ENCODE results near the gene ACSF3.
A peak's percentile ranks its signal among the peaks of the same experiment; 100 is the strongest.

Gene ACSF3

DNA sequence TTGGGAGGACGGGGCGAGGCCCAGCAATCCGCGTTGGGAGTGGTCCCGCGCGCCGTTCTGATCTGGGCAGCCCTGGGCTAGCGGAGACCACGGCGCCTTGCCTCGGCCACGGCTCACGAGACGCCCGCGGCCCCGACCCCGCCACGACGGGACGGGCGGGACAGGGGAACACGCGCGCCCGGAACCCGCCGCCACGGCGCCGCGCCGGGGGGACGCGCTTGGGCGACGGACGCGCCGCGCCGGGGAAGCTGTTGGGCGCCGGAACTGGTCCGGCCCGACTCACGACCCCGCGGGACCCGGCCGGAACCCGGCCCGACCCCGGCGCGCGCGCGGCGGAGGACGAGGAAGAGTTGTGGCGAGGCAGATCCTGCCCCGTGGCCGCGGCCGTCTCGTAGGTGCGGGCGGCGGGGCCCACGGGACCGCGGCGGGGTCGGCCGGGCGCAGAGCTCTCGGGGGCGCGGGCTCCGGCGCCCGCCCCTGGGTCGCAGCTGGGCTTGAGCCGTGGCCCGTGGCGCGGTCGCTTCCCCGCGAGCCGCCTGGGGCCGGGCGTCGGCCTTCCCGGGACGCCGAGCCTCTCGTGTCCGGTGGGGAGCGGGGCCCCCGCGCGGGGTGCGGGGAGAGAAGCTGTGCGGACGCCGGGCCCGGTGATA lies at the start of gene ACSF3:
Gene ACSF3, plus strand, starts transcription at position 251 of the 650 bp plus-strand sequence. CDS start 6,830 bp downstream, outside the sequence.
- peak; percentile 59 for DNase-seq (ENCODE audit: low read depth)

DNA sequence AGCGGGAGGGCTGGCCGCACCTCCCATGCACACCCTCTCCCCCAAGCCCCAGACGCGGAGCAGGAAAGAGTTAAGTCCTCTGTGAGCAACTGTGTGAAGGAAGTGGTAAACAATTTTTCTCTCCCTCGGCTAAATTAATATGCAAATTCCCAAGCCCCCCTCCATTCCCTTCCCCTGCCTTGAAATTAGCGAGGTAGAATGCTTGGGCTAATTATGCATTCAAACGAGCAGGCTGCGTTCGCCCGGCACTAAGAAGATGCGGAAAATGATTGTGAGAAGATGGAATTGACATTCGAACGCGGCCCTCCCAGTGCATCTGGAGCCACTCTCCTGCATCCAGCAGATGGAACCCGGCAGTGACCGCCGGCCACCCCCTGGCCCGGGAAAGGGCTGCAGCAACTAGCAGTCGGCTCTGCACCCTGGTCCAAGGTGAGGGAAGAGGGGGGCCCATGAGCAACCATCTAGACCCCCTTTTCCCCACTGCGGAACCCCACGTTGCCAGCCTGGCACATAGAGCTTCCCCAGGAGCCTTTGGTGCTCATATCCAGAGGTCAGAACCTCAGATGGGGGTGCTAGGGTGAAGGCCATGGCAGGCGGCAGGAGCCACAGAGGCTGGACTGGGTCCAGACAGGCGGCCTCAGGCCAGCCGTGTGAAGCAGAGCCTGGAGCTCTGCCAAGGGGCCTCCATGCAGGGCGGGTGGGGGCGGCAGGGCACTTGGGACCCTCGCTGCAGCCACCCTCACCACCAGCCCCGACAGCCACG lies 49.1 kb upstream of the ACSF3 start:
- no peak for DNase-seq (ENCODE audit: low read depth)

DNA sequence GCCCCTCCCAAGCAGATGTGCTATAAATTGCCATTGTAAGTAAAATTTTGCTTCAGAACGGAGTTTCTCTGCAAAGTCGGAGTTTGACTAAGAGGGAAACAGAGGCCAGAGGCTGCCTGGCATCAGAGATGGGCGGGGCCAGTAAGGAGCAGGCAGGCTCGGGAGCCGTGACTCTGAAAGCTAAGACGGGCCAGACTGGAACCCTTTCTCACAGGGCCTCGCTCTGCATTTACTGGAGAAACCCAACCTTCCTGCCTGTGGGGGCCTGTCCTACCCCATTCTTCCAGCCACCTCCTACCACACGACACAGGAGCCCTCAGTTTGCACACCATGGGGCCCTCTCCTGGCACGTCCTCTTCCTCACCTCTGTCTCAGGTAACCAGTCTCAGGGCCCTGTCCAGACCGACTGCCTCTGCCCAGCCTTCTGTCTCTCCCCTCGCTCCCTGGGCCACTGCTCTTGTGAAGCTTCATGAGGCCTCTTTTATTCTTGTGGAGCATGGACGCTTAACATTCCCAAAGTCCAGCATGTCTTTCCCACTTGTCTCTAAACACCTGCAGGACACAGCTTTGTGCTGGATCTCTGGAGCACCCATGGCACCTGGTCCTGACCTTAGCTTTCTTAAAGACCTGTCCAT lies 48.4 kb upstream of the ACSF3 start:
- DNase-seq (ENCODE audit: low read depth): no peak

DNA sequence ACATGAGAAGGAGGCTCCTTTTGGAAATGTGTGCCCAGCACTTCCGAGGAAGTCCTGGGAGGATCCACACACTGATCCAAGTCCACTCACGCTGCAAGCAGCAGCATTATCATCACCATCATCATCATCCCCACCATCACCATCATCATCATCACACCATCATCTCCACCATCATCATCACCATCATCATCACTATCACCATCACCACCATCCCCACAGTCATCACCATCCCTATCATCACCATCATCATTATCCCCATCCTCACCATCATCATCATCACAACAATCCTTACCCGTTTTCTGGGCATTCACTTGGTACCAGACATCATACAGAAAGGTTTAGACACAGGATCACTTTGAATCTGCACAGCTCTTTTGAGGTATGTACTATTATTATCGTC lies 47.8 kb upstream of the ACSF3 start:
- no peak for DNase-seq (ENCODE audit: low read depth)

DNA sequence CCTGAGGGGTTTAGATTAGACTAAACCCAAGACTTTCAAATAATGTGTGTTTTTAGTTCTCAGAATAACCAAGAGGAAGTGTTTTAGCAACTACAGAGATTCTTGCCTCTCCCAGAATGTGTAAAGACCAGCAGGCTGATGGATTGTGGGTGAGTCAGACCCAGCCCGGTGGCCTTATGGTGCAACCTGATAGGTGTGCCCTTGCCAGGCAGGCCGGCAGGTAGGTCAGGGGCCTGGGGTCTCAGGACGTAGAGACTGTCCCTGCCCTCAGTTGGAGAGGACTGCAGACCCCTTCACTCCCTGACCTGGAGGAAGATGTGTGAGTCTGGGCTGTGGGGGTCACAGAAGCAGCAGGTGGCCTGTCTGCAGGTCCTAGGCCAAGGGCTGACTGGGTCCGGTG lies 47.2 kb upstream of the ACSF3 start:
- no peak for DNase-seq (ENCODE audit: low read depth)

DNA sequence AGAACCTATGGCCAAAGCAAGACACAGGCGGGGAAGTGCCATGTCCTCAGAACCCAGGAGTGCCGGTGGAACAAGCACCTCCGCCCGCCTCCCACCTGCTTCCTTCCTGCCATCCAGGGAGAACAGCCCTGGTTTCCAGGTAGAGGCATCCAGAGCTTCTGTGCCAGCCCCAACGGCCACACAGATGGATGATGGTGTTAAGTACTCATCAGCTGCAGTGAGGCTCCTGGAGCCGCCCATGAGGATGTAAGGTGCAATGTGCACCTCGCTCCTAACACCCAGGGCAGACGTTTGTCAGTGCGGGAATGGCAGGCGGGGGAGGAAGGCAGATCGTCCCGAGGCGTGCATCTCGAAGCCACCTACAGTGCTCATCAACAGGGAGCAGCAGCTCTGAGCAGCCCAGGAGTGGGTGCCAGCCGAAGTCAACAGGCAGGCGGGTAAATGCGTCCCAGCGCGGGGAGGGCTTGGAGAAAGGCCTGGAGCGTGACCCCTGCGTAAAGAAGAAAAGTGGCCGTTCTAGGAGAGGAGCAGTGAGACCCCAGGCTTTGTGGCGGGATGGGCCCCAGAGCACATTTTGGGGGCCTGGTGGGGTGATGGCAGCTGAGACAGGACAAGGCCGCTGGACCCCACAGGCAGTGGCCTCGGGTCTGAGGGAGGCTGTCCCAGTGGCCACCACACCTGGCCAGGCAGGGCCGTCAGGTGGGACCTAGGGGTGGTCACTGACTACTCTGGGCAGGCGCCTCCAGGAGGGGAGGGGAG lies 46.1 kb upstream of the ACSF3 start:
- no peak for DNase-seq (ENCODE audit: low read depth)

DNA sequence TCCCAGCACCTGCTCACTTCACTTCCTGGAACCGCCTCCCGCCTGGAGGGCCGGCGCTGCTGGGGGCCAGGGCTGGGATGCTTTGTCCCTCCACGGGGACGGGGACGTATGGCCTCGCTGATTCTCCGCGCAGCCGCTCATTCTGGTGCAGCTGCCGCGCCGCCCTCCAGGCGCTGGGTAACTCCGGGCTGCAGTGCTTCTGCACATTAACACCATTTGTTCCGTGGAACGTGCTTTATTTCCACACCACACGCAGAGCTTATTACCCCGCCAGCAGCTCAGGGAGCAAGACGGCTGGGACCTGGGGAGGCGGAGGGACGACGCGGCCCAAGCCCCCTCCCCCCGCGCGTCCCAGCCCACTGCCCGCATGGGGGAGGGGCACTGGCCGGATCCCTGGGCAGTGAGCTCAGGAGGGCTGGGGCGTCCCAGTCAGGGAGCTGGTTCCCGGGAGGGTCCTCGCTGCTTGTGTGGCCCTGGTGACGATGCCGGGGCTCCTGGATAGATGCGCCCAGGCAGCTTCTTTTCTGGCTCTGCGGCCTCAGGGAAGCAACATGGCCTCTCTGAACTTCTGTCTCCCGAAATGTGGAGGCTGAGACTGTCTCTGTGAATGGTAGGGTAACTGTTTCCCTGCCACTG lies 45.4 kb upstream of the ACSF3 start:
- no peak for DNase-seq (ENCODE audit: low read depth)

DNA sequence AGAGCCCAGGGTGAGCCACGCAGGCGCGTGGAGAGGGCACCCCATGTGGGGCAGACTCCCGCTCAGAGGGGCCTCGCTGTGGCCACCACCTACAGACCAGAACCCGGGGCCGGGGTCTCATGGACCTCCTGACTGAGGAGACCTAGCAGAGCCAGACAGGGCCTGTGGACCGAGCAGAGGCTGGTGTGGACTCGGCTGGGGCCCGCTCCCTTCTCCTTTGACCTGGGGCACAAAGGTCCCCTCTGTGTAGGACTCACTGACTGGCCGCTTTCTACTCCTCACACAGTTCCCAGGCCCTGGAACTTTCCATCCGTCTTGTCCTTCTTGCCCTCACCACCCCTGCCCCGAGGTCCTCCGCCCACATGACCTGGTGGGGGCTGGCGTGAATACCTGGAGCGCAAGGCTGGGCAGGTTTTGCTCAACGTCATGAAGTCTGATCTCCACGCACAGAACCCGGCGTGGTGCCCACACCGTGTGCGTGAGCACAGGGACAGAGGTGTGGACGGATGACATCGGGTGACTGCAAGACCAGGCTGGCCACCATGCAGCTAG lies 44.7 kb upstream of the ACSF3 start:
- no peak for DNase-seq (ENCODE audit: low read depth)

DNA sequence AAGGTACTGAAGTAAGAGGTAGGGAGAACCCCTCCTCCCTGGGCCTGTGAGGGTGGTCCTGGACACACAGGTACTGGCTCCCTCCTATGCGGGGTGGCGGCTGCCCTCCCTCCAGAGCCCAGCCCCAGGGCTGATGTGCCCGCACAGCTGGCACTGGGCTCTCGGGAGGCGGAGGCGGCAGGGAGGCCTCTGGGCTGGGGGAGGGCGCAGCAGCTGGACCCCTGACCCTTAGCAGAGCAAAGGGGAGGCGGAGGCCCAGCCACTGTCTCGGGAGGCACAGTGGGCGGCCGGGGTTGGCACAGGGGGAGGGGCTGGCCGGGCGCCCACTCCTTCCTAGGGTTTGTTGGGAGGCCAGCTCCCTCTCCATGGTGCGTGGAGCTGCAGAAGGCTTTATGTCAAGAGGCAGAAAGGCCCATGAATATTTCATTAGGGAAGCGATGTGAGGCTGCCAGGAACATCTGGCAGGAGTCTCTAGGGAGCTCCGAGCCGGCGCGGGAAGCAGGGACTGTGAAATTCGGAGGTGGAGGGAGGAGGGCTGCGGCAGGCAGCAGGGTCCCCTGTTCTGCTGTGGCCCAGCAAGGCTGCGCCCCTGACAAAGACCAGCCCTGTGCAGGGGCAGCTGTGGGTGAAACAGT lies 44.1 kb upstream of the ACSF3 start:
- no peak for DNase-seq (ENCODE audit: low read depth)

DNA sequence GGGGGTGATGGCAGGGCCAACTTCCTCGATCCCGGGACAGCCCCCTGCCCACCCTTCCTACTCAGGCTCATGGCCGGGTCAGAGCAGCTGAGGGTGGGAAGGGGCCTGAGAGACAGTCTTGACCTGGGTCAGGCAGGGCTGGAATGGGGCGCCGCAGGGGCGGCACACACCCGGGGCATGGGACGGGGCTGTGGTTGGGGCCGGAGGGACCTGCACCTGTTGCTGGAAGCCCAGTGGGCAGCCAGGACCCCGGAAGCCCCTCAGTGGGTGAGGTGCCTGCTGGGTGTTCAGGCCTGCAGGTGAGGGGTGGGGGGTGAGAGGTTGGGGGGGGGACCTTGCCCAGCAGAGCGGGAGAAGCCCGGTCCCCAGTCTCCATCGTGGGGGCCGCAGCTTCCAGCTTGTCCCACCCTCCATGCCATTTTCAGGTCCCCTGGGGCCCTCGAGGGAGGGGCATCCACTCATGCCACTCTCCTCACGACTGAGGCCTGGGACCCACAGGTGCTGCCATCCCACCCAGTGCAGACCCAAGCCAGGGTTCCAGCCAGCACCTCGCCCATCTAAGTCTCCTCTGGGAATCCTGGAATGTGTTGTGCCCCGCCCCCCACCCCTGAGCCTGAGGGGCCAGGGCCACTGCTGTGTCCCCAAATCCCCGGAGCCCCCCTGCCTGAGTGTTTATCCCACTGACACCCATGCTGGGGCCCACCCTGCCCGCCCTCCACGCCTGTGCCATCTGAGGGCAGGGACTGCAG lies 43.4 kb upstream of the ACSF3 start:
- no peak for DNase-seq (ENCODE audit: low read depth)

DNA sequence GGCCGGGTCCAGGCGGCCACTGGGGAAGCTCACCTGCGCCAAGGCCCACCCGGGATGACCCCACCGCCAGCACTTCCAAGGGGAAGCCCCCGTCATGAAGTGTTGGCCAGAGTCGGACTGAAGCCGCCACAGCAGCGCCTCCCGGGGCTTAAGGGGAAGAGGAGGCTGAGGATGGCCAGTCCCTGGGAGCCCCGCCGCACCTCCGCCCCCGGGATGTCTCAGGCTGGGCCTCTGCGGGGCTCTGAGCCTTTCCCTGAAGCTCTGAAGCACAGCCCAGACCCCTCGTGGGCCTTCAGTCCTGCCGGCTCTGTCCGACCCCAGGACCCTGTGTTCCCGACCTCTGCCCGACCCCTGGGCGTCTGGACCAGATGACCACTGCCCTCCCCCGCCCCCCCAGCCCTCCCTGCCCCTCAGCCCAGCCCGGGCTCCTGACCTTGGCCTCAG lies 42.8 kb upstream of the ACSF3 start:
- DNase-seq (ENCODE audit: low read depth): no peak

DNA sequence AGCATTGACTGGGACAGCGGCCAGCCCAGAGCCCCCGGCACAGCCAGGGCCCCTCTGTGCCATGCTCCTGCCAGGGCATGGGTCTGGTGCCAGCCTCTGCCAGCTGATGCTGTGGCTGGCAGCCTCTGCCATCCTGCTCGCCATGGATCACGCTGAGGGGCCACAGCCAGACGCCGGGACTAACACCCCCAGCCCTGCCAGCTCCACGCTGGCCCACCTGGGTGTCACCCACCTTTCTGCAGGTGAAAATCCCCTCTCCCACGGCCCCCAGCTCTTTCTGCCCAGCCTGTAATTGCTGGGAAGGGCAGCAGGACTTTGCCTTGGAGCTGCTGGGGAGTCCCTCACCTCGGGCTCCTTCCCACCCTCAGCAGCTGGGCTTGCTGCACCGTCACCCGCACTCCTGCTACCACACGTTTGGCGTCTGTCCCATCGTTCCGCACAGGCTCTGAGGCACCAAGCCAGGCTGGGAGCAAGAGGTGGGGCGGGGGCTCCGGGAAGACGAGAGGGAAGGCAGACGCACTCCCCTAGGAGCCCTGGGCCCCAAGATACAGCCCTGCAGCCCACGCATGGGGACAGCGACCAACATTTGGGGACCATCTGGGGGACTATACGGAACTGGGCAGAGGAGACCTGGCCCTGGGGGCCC lies 42.0 kb upstream of the ACSF3 start:
- DNase-seq (ENCODE audit: low read depth): no peak

DNA sequence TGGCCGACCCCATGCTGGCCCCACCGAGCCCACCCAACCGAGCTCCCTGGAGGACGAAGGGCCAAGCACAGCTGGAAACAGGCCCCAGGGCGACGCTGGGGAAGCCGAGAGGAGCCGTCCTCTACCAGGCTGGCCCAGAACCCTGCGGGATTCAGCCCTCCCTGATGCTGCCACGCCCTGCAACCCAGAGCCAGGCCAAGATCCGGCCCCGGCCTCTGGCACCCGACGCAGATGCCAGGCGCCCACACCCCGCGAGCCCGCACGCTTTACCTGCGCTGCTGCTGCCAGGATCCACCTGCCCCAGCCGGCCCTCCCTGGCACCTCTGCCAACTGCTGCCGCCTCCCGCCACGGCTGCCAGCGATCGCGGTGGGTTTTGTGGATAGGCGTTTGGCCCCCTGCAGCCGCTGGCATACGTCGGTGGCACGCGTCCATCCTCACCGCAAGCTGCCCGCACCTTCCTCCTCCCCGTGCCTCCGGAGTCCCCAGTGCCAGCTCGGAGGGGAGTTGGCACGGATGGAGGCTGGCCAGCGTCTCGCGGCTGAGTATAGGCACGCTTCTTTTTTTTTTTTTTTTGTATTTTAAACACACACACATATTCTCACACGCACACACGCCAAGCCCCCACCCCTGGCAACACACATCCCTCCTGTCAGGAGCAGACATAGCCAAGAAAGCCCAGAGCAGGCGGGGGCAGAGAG lies 41.3 kb upstream of the ACSF3 start:
- no peak for DNase-seq (ENCODE audit: low read depth)

DNA sequence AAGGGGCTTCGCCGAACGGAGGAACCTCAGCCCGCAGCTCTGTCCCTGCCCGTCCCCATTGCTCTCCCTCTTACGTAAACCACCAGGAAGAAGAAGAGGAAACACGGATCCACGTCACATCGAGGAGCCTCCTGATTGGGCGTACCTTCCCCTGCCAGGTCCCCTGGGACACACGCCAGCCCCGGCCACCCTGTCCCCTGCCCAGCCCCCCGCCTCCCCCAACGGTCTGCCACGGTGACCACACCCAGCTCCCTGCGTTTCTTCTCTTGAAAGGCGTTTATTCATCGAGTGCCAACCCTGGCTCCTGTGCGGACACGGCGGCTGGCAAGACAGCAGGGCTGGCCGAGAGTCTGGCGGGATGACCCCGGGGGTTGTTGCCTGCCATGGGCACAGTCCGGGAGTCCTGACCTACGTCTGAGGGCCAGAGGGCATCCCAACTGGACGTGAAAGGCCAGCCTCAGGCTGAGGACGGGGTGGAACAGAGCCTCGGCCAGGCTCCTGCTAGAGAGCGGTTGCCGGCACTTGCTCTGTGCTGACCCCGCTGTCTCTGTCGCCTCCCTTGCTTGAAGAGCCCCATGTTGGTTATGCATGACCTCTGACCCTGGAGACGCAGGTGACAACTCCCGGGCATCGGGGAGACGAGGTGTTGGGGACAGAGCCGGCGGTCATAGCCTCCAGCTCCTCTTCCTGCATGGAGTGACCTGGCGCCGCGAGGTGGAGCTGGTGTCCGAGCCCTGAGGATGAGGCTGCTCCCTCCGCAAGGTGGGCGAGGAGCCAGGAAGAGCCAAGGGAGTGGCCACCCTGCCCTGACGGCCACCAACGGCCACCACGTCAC lies 40.5 kb upstream of the ACSF3 start:
- no peak for DNase-seq (ENCODE audit: low read depth)

DNA sequence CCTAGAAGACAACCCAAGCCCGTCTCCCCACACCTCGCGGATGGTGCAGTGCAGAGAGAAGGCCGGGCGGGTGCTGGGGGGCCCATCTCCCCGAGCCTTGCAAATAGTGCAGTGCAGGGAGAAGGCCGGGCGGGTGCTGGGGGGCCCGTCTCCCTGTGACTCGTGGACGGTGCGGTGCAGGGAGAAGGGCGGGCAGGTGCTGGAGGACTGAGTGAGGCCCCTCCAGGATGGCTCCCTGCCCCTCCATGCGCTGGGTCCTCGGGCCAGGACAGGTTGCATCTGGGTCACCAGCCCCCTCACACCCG lies 40.0 kb upstream of the ACSF3 start:
- no peak for DNase-seq (ENCODE audit: low read depth)

DNA sequence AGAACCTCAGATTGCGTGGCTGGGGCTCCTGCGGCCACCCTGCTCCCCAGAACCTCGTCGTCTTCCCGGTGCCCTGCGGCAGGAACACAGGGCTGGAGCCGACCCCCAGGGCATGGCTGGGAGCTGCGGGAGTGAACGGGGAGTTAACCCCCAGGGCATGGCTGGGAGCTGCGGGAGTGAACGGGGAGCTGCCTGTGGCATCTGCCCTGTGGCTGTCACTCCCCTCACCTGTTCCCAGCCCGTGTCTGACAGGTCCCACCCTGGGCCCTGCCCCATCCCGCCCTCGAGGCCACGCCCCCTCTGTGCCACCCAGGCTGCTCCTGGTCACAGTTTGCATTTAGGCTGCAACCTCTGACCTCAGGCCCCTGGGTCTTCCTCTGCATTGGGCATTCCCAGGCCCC lies 39.4 kb upstream of the ACSF3 start:
- no peak for DNase-seq (ENCODE audit: low read depth)

DNA sequence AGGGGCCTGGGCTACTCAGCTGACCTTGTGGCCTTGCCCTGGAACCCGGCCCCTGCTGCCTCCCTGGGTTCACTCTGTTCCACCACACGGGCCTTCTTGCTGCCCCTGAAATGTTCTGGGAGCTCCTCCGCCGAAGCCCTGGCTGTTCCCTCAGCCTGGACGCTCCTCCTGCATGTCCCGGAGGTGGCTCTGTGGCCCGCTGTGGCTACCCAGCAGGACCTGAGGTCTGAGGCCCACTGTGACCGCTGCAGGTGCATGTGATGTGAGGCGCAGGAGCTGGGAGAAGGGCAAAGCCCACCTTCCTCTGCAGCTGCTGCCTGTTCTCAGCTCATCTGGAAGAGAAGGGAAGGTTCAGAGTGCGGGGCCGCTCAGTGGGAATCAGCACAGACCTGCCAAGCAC lies 38.9 kb upstream of the ACSF3 start:
- DNase-seq (ENCODE audit: low read depth): no peak

DNA sequence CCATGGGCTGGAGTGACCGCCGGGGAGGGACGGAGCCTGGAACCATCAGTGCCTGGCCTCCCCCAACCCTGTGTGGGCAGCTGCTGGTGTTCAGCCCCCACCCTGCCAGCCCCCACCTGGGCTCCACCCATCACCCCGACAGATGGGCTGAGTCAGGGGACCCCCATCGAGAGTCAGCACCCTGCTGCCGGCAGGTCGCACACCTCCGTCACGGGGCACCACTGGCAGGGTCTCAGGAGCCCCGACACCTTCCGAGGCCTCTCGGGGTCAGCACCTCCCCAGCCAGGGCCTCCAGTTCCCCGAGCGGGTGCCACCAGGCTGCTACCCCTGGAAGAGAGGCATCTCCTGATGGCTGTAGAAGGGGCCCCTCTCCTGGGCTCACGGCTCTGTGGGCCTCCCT lies 38.3 kb upstream of the ACSF3 start:
- no peak for DNase-seq (ENCODE audit: low read depth)
